ENCODE results near the gene OGN.

OGN gene

DNA sequence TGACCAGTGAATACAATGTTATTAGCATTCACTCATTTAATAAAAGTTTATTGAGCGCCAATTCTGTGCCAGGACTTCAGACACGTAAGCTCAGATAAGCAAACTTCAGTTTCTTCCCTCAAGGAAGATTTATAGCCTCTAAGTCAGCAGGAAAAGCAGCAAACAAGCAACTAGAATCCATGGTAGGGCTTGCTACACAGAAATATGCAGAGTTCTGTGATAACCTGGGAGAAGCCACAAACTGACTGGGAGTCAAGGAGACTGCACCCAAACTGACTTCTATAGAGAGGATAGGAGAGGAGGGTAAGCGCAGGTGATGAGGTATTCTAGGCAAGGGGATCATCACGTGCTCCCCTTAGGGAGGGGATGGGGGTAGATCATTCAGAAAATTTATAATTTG, 1.4 kb upstream of the OGN start:
- no peak for DNase-seq (ENCODE audit: low spot score)

GRCh38 chr9:92402826-92403745, 1.3 kb downstream of the OGN start:
- DNase-seq (ENCODE audit: low spot score) = no peak

DNA sequence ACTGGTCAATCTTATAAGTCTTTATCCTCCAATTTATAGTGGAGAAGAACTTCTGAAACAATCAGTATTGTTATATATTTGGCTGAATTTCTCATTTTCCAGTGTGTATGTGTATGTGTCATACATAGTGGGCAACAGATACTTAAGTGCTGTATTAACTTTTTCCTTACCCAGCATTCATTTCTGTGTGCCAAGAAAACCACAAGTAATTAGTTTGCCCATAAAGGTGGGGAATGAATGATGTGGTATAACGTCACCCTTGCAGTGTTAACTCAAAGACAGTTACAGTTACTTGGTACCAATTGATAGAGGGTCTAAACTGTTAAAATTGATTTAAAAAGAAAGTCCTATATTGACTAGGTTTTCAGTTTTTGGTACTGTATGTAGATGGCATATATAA, 2.0 kb downstream of the OGN start:
- no peak for DNase-seq (ENCODE audit: low spot score)

- no peak for DNase-seq (ENCODE audit: low spot score)
These were observed 6.5 kb downstream of the OGN start for GRCh38 chr9:92397853-92398252.

DNA sequence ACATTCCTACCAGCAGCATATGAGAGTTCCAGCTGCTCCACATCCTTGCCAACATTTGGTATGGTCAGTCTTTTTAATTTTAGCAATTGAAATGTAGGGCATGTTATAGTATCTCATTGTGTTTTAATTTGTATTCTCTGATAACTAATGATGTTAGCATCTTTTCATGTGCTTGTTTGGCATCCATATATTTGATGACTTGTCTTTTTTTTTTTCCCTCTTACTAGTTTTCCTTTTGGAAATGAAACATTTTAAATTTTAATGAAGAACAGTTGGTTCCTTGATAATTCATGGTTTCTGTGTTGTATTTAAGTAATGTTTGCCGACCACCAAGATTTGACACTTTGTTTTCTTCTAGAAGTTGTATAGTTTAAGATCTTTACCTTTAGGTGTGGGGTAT, 8.8 kb downstream of the OGN start:
- DNase-seq (ENCODE audit: low spot score) = no peak

DNA sequence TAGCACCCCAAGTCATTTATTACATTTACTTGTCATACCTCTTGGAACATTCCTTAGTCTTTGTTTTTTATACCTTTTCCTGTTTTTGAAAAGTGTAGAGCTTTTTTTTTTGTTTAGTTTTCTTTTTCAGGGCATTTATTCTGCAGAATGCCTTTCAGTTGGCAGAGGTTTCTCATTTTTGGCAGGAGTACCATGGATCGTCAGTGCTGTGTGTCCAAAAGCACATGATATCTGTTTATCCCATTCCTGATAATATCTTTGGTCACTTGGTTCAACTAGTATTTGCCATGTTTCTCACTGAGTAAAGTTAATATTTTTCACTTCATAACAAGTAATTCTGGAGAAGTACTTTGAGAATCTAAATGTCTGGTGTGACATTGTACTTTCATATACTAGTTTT, 10.7 kb downstream of the OGN start:
- DNase-seq (ENCODE audit: low spot score) = no peak

DNA sequence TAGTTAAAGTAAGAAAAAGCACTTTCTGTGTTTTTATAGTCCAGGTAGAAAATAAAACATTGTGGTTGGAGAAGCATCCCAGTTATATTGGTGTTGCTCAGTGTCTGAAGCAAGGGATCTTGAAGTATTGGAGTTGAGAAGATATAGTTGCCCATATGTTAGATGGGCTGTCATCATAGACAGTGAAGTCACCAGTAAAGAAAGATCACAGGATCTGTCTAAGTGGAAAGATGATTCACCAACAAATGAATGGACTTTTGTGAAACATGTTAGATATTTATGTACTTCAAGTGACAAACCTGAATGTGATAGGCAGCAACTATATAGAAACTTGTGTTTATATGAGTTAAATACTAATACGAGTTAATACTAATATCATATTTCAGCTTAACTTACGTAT, 11.7 kb downstream of the OGN start:
- DNase-seq (ENCODE audit: low spot score) = no peak

- no peak for DNase-seq (ENCODE audit: low spot score)
These were observed 18.4 kb downstream of the OGN start for GRCh38 chr9:92385953-92386352.

- DNase-seq (ENCODE audit: low spot score) = no peak
These were observed 18.9 kb downstream of the OGN start for GRCh38 chr9:92385477-92385876.

DNA sequence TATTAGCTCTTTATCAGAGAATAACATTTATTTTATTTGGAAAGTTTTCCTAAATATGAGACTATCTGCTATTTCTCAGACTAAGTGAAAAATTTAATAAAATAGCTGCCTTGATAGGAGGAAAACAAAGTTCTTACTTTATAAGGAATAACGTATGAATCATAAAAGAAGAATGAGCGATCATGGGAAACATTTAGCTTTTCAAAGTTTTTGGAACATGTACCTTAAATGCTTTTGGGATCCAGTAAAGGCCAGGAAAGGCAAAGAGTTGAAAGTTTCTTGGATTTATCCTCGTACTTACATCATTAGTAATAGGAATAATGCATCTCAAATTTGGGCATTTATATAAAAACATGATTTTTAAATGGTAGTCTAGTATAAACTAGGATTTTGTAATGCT, 19.4 kb downstream of the OGN start:
- DNase-seq (ENCODE audit: low spot score) = no peak

GRCh38 chr9:92384375-92384774, 20.0 kb downstream of the OGN start:
- no peak for DNase-seq (ENCODE audit: low spot score)

DNA sequence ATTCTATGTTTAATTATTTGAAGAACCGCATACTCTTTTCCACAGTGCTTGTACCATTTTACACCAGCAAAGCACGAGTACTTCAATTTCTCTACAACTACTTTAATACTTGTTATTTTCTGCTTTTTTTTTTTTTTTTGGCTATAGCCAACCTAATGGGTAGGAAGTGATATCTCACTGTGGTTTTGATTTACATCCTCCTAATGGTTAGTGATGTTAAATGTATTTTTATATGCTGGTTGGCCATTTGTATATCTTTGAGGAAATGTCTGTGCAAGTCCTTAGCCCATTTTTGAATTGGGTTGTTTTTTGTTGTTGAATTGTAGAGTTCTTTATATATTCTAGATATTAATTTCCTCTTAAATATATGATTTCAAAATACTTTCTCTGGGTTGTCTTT, 22.6 kb downstream of the OGN start:
- no peak for DNase-seq (ENCODE audit: low spot score)

- no peak for DNase-seq (ENCODE audit: low spot score)
These were observed 23.8 kb downstream of the OGN start for GRCh38 chr9:92380603-92381002.

GRCh38 chr9:92378865-92379560, 25.4 kb downstream of the OGN start:
- no peak for DNase-seq (ENCODE audit: low spot score)

DNA sequence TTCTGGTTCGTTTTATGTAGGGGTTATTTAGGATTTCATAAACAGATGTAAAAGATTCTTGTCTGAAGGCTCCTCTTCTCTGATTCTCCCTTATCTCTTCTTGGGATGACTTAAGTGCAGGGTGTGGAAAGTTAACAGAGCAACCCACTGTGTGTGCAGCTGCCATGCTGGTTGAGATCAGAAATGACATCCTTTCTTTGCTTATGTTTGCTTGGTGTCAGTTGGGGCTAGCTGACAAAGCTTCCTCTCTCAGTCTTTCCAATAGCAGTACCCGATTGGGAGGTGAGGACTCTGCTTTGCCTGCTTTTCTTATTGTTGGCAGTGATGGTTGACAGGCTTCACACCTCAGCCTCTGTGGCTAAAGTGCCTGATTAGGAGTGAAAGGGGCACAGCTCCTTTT, 26.5 kb downstream of the OGN start:
- no peak for DNase-seq (ENCODE audit: low spot score)

DNA sequence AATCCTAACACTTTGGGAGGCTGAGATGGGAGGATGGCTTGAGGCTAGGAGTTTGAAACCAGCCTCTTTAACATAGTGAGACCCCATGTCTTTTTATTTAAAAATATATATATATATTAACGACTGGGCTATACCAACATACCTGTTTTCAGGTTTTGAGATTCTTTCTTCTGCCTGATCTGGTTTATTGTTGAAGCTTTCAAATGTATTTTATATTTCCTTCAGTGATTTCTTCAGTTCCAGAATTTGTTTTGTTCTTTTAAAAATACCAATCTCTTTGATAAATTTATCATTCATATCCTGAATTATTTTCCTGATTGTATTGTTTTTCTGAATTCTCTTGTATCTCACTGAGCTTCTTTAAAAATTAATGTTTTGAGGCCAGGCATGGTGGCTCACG, 31.2 kb downstream of the OGN start:
- no peak for DNase-seq (ENCODE audit: low spot score)

DNA sequence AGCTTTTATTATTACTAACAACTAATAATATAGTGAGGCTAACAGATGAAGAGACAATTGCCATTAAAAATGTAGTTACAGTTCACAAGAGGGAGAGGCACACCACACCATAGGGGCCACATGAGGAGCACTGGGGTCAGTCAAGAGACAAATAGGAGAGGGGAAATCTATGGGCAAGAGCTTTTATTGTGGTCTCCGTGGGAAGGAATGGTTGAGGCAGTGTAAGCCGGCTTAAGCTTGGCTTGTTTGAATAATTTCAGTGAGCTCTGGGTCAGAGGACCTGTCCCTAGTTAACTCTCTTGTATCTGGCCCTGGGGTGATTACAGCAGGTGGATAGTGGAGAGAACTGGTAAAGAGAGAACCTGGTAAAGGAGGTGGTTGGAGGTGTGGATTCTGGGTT, 35.3 kb downstream of the OGN start:
- no peak for DNase-seq (ENCODE audit: low spot score)

- DNase-seq (ENCODE audit: low spot score) = no peak
These were observed 44.3 kb downstream of the OGN start for GRCh38 chr9:92360083-92360482.

DNA sequence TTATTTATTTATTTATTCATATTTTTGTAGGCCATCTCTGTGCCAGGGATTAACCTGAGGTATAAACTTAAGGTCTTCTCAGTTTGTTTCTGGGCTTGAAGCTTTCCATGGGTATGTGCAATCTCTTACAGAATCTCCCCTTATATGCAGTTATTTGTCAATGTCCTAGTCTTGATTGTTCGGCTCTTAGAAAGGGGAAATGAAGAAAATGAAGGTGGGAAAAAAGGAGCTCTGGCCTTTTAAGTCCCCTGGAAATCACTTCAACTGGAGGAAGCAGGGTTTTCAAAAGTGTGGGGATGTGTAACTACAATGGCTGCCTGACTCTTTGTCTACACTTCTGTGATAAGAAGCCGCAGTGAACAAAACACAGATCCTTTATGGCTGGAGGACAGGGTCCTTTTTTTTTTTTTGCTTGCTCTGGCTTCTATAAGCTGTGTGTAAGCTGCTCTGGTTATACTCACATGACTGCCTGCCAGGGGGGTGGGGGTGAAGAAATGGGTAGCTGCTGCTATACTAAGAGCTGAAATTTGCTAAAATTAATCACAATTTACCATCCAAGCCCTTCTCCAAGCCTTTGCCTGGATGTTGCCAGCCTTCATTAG, 44.9 kb downstream of the OGN start:
- DNase-seq (ENCODE audit: low spot score) = no peak

DNA sequence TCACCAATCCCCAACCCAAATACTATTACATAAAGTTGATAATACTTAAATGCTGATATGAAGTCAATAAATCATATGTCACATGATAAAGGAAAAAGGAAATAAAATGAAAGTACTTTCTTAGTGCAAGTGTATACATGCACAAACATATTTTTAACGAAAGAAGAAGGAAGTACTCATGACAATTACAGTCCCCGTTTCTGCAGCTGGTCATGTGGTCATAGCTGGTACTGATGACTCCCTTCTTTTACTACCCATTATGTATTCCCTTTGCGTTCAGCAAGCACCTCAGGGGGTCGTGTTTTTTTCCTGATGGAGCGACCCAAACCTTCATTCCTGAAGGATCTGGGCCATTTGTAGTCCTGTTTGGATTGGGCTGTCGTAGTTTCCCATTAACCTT, 51.3 kb downstream of the OGN start:
- DNase-seq (ENCODE audit: low spot score) = no peak

- no peak for DNase-seq (ENCODE audit: low spot score)
These were observed 53.6 kb downstream of the OGN start for GRCh38 chr9:92350740-92351133.

- DNase-seq (ENCODE audit: low spot score) = no peak
These were observed 54.3 kb downstream of the OGN start for GRCh38 chr9:92349771-92350739.
